A549 treated with AZD2906 at 1 μM for 4 hours (cell line): Measurements from ENCODE around the gene P2RY14. TPM values are rescaled to one million over a fixed set of nuclear protein-coding genes. Genes with fewer than 3 reads are reported as not detected.

ENCODE experiments used
- total RNA-seq: library from RNA; stranded (reverse); fragments of 200-300 nt; extraction: Qiagen RNA extraction; gene quantifications from 5 replicates; pipeline ENCODE4 v1.2.3, GENCODE V29; 2022

P2RY14 gene
- total RNA-seq = not detected in 5 replicates

DNA sequence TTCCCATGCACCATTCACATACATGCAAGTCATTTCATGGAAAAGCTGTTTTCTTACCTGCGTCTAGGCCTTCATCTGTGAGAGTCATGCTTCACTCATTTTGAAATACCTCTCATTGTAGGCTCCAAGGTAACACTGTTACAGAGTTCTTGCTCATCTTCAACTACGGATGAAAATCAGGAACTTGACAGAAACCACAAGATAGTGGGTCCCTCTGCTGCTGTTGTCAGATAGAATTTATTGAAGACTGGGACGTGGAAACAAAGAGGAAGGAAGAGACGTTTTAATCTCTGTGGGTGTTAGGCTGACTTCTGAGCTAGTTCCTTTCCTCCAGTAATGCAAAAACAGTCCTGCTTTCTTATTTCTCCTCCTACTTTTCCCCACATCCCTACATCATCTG is at the start of gene P2RY14:
Gene P2RY14 (minus strand): TSS at position 313 of the 400 bp plus-strand sequence. CDS start 64,226 bp downstream, outside the sequence.

DNA sequence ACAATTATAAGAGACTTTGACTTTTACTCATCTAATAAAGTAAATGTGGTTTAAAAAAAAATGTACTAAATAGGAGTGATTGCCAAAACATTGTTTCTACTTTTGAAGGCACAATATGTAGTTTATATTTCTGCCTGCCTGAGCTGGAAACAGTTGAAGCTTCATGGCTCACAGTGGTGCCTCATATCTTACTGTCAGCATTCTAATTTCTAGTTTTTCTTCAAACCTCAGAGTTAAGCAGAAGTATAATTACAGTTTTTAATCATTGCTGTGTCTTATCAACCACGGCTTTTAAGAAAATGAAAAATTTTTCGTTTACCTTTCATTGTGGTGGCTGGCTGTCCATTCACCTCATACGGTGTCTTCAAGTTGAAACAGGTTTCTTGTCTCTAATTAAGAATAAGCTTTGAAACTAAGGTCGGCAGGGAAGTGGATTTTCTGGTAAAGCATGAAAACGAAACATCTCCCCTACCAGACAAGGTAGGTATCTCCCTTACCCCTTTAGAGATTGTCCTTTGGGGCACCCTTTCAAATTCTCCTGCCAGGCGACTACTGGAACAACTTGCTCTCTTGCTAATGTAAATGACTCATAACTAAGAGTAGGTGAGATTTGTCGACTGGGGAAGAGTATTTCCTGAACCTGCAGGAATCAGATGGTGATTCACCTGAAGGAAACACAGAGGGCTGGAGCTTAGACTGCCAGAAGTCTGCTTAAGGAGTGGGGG is 38.1 kb upstream of the P2RY14 start, which contains the start of gene GPR87:
Gene GPR87 (minus strand): TSS at position 554 of the 725 bp plus-strand sequence. CDS start 16,720 bp downstream, outside the sequence.

DNA sequence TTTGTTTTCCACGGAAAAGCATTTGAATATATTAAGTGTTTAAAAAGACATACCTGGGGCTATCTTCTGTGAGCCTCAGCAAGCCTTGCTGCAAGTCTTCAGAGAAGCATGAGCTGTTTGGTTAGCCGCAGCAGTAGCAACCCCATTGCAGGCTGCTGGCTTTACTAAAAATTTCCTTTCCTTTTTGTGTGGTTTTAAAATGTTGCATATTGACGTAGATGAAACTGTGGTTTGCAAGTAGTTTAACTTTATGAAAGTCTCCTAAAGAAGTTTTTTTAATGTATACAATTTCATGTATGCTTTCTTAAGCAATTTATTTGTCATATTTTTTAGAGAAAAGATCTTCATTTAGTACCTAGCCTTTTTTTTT is 75.3 kb downstream of the P2RY14 start, which contains the start of gene GPR171:
Gene GPR171 (minus strand): TSS at position 166 of the 370 bp plus-strand sequence. CDS start 3,830 bp downstream, outside the sequence.

Other genes with a start within 250 kb of the P2RY14 start
- gene MED12L, start 192.9 kb downstream of the P2RY14 start, total RNA-seq = 0.32 to 0.90 TPM (median 0.42 TPM) in 5 replicates
- gene GPR171, start 75.3 kb downstream of the P2RY14 start, total RNA-seq = not detected in 5 replicates
- gene GPR87, start 38.3 kb upstream of the P2RY14 start, total RNA-seq = 1.8 to 2.5 TPM (median 2.3 TPM) in 5 replicates
- not detected in 5 replicates for gene P2RY13, start 51.0 kb upstream of the P2RY14 start, total RNA-seq
- not detected in 5 replicates for gene P2RY12, start 106.2 kb upstream of the P2RY14 start, total RNA-seq
- 0.24 to 0.49 TPM (median 0.32 TPM) in 5 replicates for gene IGSF10, start 182.5 kb upstream of the P2RY14 start, total RNA-seq